GM21515 (cell line): ENCODE measurements around the gene FLAD1.
A peak's percentile ranks its signal among the peaks of the same experiment; 100 is the strongest.

ENCODE experiments used
- ATAC-seq: cut with Tn5 transposase; IDR thresholded peaks from one replicate; pipeline ENCODE4 v1.9.1; 2021; ENCODE audit not compliant: unreplicated experiment

Gene FLAD1

DNA sequence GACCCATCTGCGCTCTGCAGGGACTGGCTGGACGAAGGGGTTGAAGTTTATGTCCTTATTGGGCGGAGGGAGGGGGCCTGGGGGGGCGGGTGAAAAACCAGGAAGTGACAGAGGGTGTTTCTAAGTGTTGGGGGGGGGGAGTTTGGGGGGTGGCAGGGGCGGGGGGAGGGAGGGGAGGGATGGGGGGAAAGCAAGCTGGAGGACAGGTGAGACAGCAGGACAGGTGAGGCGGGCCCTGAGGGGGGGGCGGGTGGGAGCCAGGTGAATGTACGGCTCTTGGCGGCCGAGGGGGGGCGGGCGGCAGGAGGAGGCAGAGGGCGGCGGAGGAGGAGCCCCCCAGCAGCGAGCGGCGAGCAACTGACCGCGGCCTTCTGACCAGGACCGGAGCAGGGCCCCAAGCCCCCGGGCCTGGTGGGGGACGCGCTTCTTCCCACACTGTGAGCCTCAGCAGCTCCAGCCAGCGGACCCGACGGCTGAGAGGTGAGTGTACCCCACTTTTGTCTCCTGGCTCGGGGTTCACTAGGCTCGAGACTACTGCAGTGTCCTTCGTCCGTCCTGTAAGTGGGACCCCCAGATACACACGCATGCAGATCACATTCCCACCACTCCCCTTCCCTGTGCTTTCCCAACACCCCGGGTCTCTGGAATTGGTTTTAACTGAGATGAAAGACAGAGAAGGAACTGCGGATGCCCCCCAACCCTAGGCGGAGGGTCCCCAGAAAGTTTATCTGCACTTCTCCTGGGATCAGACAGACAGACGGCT is 19.5 kb downstream of the FLAD1 start, which contains the start of gene ZBTB7B:
Gene ZBTB7B (plus strand): TSS at position 339 of the 763 bp plus-strand sequence. CDS start 11,859 bp downstream, outside the sequence.
- peak; percentile 0 for ATAC-seq

DNA sequence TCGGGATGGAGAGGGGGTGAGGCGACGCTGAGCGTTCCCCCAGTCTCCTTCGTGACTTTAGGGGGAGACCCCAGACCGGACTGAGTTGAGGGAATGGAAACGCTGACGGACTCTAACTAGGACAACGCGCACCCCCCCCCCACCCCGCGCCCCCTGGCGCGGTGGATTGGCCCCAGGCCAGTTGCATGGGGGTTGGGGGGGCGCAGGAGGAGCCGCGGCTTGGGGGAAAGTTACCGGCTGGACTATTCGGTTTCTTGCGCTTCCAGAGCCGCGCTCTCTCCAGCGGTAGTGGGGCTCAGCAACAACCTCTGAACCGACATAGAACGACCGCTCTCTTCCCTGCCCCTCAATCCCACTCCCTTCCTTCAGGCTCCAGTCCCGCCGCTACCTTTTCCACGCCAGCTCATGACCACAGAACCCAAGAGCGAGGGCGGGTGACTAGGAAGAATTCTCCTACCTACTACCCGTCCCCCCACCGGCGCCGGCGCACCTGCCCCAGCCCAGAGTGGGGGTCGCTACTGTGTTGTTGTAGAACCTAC is 20.2 kb downstream of the FLAD1 start:
- no peak for ATAC-seq

DNA sequence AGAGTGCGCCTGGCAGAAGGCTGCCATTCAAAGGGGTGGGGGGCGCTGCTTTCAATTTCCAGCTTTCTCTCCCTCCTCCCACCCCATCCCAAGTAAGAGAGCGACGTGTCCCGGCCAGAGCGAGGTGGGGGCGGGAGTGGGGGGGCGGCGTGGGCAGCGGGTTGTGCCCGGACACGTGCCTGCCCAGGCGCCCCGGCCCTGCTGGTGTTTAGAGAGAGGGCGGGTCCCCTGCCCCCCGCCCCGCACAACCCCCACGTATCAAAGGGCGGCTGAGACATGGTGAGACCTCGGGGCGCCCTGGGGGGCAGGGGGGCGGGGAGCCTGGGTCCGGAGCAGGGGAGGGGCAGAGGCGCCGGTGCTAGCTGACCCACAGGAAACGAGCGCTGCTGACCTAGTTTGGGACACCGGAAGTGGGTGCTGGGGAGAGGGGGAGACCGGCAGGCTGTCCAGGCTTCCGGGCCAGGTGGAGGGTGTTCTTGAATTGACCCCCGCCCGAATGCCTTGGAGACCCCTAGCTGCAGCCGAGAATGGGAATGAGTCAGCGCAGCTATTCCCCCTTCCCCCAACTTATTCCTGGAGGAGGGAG is 20.7 kb downstream of the FLAD1 start:
- ATAC-seq = no peak

GRCh38 chr1:155004352-155005075 is 21.4 kb downstream of the FLAD1 start:
- ATAC-seq = no peak

DNA sequence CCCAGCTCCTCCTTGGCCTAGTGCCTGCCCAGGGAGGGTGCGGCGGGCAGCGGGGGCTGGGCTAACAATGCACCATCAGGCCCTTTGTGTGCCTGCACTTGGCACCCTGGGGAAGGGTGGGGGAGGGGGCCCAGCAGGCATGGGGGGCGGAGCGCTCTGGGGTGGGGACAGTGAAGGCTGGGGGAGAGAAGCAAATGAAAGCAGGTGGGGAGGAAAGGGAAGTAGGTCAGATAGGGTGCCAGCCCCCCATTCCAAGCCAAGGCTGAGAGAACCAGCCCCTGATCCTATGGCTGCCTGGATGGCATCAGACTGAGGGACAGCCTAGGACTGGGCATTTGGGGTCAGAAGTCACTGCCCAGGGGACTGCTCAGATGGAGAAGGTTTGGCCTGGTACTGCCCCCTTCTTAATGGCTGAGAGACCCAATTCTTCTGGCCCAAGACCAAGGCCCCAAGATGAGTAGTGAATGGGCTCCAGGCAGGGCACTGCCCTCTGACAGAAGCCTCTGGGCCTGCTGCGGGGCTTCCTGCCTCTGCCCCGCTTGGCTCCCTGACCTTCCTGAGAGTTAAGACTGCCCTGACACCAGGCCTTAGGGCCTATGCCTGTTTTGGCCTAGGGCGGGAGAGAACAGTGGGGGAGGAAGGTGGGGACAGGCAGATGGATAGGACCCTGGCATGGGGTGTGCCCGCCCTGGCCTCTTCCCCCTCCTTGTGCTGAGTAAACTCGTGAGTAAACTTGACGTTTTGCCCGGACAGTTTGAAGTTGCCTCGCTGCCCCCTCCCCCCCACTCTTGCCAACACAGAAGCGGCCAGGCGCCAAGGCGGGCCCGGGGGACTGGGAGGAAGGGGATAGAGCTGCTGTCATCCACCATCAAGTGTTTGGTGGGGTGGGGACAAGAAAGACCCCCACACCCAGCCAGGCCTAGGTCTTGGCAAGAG is 22.2 kb downstream of the FLAD1 start:
- no peak for ATAC-seq

DNA sequence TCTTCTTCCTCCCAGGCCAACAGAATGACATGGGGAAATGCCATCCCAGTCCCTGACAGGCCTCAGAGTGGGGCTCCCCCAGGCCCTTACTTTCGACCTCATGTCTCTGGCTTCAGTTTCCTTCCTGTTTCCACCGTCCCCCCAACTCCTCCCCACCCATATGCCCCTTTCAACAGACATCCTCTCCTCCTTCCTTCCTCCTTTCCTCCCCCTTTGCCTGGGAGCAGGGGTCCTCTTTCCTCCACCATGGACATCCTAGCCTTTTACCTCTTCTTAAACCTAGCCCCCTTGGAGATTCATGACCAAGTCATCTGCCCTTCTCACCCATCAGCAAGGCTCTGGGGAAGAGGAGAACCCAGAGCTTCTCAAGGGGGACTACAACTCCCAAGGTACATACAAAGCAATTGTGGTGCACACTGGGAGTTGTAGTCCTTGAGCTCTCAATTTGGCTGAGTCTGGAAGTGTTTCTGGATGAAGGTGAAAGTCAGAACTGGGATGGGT is 23.5 kb downstream of the FLAD1 start:
- no peak for ATAC-seq

DNA sequence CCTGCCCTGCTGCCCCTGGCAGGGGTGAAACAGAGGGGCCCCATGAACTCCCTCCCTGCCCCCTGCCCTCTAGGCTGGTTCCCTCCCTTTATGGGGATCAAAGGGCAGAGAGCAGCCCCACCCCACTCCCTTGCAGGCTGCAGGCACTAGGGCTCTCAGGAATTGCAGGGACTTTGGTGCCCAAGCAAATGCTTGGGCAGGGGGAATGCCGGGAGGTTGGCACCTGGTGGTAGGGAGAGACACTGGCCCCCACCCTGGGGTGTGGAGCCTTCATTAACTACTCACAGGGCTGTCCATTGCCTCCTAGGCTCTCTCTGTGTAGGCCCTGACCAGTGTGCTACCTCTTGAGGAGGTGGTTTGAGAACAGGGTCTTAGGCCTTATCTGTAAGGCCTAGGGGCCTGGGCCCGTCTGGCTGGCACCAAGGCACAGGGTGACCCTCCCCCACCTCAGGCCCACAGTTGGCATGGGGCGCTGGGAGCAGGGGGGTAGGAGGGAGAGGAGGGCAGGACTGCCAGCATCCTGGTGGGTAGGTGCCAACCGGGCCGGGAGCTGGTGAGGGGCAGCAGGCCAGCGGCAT is 24.2 kb downstream of the FLAD1 start:
- ATAC-seq = no peak

GRCh38 chr1:155008015-155008941 is 25.1 kb downstream of the FLAD1 start:
- ATAC-seq = no peak

DNA sequence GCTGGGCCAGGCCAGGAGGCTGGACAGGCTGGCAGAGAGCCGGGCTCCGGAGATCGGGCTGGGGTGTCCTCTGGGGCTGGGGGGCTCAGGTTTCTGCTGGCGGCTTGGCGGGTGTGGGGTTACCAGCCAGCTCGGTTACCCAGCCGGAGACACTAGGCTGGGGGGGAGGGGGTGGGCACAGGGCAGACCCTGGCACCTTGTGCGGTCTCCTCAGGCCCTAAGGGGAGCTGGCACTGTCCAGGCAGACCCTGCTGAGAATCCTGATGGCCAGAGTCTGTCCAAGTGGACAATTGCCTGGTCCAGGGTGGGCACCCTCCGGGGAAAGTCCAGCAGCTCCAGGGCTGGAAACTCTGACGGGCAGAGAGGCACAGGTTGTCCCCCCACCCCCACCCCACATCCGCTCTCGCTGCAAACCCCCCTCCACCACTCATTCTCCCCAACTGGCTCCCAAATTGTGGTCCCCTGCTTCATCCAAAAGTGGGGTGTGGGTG is 26.1 kb downstream of the FLAD1 start:
- ATAC-seq = no peak

DNA sequence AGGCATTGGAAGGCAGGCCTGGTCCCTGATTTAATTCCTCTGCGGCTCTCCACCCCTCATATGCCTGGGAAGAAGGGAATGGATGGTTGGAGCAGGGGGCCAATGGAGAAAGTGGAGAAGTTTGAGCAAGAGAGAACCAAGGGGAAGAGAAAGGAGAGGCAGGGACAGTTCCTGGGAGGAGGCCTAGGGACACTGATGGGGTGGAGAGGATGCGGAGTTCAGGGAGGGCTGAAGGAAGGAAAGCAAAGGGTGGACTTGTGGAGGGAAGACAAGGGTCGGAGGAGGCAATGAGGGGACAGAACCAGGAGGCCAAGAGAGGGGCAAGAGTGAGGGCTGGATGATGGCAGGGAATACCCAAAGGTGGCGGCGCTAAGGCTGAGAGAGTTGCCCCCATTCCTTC is 26.6 kb downstream of the FLAD1 start:
- ATAC-seq = no peak

DNA sequence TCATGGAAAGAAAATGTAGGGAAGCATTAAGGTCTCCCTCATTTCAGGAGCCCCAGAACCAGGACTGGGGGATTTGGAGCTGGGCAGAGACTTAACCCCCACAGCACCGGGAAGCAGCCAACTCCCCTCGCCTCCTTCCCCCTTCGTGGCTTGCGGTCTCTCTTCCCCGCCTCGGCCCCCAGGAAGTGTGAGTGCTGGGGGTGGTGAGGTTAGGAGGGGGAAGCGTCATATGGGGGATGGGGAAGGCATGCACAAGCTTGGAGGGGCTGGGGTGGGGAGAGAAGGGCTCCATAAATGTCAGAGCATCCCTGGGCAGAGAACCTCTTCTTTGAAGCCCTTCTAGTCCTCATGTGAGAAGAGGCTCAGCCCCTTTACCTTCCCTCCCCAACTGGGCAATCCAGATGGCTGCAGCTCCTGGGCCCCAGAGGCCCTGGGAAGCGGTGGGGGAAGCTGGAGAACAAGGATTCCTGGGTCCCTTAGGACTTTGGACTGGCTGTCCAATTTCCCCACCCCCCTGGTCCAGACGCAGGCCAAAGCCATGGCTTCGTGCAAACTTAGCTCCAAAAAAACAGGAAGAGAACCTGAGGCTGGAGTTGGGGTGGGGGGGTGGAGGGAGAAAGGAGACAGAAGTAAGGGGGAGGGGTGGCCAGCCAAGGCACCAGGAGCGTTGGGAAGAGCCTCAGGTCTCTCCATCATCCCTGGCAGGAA is 27.2 kb downstream of the FLAD1 start:
- no peak for ATAC-seq

GRCh38 chr1:155011004-155011416 is 27.9 kb downstream of the FLAD1 start:
- no peak for ATAC-seq

DNA sequence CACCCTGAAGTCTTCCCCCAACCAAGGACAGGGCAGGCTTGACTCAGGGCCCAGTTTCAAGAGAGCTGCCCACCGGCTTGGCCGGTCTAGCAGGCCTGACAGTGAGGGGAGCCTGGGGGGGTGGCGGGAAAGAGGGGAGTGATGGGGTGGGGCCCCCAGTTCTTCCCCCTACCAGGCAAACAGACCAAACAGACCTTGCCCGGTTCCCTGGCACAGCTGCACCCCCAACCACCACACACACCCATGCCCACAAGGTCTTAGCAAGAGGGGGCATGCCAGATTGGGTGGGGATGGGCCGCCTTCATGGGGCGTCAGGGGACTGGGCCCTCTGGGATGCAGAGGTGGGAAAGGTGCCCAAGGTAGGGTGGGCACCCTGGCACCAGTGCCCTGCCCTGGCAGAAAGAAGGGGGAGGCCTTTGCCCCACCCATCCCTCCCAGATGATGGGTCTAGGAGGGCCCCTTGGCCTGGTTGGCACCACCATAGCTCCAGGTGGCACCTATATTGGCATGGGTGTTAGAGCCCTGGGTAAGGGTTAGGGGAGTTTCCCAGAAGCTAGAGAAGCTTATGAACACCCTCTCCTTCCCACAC is 28.4 kb downstream of the FLAD1 start:
- no peak for ATAC-seq

- ATAC-seq = no peak
These were observed 28.9 kb downstream of the FLAD1 start for GRCh38 chr1:155012026-155012546.

GRCh38 chr1:155012776-155013602 is 29.8 kb downstream of the FLAD1 start:
- ATAC-seq = no peak

- no peak for ATAC-seq
These were observed 30.5 kb downstream of the FLAD1 start for GRCh38 chr1:155013632-155014031.
